ENCODE results near the gene TUBB6.

TUBB6 gene

DNA sequence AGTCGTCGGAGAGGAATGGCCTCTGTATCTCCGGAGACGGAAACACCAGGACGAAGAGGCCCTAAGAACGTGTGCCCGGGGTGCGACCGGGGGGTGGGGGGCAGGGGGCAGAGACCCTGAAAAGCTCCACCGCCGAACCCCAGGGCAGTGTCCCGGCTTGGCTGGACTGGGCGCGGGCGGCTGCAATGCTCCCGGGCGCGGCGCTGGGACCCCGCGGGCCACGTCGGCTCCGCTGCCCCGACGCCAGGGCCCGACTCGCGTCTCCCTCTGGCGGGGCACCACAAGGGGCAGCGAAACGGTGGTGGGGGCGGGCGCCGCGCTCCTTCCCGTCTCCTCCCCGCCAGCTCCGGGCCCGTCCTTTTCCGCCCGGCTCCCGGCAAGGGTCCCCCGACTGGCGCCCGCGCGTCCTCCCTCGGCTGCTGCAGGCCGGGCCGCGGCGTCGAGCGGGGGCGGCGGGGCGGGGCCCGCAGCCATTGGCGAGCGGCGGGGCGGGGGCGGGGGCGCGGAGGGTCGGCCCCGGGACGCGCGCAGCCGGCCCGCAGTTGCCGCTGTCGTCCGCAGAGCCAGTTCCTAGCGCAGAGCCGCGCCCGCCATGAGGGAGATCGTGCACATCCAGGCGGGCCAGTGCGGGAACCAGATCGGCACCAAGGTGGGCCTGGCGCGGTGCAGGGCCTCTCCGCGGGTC lies at the start of gene TUBB6:
Gene TUBB6, plus strand, starts transcription at position 541 of the 685 bp plus-strand sequence. Its CDS starts 52 bp downstream, at position 593.
- DNase-seq = no peak

DNA sequence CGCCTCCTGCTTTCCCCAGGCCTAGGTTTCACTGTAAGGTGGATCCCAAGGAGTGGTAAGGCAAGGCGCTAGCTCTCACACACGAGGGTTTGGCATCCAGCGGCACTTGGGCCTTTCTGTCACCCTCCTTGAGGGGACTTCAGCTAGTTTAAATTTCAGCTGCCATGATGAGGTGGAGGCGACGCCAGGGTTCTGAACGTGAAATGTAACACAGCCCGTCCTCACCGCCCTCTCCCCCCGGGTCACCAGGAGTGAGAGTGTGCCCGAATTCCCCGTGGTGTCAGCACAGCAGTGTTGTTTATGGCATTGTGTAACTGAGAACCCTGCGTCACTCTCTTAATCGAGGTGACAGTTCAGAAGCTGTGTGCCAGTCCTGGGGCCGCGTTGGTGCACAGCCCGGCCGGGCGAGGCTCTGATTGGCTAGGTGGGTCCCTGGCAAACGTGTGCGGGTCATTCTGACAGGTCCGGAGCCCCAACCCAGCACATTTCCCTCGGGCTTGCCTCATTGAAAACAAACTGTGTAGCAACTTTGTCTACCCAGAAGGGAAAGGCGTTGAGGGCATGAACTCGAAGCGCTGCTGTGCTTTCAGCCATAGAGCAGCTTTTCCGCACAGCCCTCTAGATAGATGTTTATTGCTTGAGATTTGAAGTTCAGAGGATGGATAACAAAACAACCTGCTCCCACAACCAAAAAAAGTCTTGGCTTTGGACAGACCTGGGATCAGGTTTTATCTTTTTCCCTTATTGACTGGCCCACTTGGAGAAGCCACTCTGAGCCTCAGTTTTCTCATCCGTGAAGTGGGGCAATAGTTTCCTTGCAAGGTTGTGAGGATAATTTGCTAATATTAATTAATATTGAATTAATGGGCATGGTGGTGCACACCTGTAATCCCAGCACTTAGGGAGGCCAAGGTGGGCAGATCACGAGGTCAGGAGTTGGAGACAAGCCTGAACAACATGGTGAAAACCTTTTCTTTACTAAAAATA lies 49.0 kb upstream of the TUBB6 start:
- DNase-seq = no peak

DNA sequence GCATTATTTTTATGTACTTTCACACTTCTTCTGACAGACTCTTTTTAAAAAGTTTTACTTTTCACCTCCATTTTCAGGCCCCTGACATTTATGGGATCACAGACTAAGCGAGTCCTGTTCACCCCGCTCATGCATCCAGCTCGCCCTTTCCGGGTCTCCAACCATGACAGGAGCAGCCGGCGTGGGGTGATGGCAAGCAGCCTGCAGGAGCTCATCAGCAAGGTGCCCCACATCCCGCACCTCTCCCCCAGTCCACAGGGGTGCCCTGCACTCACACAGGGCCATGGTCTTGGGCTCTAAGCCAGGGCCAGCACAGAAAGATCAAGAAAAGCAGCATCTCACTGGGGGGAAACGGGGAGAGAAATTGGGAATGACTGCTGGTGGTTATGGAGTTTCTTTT lies 45.3 kb upstream of the TUBB6 start:
- DNase-seq = no peak

- no peak for DNase-seq
Measured at GRCh38 chr18:12264864-12265263, 43.2 kb upstream of the TUBB6 start.

DNA sequence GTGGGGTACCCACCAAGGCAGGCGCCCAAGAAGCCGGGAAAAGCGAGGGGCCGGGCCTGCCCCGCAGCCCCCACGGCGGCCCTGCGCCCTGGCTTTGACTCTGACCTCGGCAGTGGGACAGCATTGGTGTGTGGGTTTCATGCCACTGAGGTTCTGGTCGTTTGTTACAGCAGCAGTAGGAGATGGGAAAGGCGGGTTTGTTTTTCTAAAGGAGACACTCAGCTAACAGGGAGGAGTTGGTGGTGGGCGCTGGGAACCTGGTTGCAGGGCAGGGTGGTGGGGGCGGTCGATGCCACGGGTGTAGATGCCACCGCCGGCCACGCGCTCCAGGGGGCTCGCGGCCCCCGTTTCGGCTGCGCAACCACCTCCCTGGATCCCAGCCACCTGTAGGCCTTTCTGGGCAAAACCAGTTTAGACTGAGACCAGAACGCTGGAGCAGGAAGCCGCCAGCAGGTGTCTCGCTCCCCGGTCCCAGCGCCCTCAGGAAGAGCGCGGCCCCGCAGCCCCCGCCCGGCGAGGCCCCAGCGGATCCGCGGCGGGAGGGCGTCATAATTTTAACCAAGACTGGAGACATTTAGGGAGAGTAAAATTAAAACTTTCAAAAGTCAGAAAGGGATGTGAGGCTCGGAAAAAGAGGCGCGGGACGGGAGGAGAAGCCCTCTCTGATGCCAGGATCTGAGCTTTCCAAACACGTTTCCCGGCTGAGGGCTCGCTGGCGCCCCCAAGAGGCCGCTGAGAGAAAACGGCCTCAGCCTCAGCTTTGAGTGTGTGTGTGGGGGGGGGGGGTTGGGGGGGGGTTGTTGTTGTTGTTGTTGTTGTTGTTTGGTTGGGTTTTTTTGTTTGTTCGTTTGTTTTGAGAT lies 36.4 kb upstream of the TUBB6 start:
- DNase-seq = no peak

DNA sequence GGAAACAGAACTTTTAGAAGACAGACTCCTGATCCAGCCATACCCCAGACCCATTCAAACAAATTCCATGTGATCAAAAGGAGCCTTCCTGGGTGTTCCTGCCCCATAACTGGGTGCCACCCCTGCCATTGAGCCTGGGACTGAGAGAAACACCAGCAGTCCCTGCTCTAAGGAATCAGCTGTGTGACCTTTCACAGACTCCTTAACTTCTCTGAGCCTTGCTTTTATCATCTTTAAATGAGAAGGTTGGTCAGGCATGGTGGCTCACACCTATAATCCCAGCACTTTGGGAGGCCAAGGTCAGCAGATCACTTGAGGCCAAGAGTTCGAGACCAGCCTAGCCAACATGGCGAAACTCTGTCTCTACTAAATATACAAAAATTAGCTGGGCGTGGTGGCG lies 33.2 kb upstream of the TUBB6 start:
- DNase-seq = no peak

GRCh38 chr18:12276736-12277554 lies 31.1 kb upstream of the TUBB6 start:
- DNase-seq = no peak

- DNase-seq = no peak
Measured at GRCh38 chr18:12278215-12278671, 29.8 kb upstream of the TUBB6 start.

DNA sequence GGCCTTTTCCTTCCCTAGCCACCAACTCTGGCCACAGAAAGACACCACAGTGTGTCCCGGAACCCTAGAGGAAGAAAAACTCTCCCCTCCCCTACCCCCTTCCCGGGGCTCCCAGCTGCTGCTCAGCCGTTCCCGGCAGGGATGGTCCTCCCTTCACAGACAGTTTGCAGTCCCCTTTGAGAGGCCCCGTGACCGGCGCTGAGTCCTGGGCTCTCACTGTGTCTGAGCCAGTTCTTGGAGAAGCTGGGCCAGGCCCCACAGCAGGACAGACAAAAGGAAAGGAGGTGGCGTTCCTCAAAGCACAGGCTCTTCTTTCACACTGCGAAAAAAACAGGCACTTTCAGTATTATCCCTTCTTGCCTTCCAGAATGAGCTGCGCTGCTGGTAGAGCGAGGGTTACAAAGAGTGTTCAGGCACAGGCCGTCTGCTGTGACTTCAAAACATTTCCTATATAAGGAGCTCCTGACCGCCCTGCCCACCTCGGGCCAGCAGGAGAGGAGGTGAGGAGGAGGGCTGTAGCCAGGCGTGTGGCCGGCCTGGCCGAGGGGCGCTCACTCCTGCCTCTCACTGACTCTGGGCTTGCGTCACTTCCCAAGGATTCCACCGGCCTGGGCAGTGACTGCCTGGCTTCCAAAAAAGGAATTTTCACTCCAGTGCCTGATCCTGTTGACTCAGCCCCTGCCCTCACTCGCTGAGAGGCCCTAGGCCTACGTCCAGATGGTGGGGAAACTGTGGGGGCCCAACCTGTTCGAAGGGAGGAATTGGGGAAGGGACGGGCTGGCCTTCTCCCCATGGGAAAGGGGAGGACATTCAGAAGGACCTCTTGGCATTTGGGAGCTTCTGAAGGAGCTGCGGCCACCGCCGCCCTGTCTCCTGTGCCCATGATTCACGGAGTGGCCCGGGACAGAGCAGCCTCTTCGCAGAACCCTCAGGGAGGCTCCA lies 29.0 kb upstream of the TUBB6 start:
- no peak for DNase-seq

GRCh38 chr18:12279781-12280531 lies 28.1 kb upstream of the TUBB6 start:
- DNase-seq = no peak

- DNase-seq = no peak
Measured at GRCh38 chr18:12281861-12282260, 26.2 kb upstream of the TUBB6 start.

DNA sequence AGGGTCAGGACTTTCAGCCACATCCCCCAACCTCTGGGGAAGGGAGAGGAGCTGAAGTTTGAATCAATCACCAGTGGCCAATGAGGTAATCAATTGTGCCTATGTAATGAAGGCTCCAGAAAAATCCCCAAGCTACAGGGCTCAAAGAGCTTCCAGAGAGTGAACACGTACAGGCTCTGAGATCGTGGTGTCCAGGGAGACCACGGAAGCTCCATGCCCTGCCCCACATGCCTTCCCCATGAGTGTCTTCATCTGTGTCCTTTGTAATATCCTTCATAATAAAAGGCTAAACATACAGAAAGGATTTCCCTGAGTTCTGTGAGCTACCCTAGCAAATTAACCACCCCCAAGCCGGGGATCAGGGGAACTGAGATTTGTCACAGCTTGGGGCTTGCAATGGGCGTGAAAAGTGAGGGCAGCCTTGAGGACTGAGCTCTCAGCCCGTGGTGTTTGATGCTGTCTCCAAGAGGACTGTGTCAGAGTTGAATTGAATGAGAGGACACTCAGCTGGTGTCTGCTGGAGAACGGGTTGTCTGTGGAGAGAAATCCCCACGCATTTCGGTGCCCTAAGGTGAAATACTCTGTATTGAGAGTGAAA lies 25.5 kb upstream of the TUBB6 start:
- DNase-seq = no peak

- DNase-seq = no peak
Measured at GRCh38 chr18:12283256-12283655, 24.8 kb upstream of the TUBB6 start.

- no peak for DNase-seq
Measured at GRCh38 chr18:12283666-12284065, 24.4 kb upstream of the TUBB6 start.

DNA sequence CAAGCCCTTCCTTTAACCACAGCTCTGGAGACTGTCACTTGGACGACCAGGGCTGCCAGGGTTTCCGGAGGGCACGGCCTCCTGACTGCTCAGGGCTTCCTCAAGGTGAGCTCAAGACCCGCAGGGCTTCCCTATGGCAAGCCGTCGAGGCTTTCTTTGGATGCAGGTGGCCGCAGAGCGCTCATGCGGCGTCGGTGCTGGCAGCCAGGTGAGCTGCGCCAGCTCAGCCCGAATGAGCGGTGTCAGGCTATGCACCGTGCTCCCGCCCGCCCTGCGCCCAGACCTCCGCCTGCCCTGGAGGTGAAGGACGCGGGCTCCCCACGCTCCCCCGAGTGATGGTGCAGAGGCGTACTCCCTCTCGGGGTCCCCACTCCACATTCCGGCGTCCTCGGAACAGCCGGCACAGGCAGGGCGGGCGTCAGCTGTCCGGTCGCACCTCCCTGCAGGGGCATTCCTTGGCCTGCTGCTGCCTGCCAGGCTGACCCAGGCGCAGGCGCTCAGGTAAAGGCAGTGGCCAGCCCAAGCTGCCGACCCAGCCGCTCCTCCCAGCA lies 20.8 kb upstream of the TUBB6 start:
- no peak for DNase-seq

- DNase-seq = no peak
Measured at GRCh38 chr18:12287684-12288402, 20.2 kb upstream of the TUBB6 start.

DNA sequence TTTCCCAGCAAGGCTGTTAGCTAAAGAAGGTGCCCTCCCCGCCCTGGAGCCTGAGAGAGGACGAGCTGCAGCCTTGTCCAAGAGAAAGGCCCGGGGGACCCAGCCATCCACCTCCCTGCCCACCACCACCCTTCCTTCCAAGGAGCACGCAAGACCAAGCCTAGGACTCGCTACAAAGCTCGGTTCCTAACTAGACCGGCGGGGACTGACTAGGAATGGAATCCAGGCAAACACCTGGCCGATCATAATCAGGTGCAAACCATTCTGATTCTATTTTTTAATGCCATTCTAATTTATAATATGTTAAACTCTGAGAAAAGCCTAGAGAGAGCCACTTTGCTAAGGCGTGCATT lies 19.7 kb upstream of the TUBB6 start:
- DNase-seq = no peak

DNA sequence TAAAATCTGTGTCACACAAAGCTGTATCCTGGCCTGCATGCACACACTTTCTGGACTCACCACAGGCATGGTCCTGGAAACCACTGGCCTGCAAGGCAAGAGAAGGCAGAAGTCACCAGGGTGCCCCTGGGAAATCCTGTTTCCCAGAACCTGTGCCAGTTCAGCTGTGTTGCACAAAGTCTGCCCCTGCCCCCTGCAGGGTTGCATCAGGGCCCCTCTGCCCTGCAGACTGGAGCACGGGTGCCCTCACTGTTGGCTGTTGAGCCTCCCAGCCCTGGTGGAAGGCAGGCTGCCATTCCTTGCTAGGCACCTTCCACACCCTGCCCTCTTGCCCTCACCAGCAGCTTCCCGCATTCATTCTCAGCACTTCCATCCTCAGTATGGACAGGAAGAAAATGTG lies 18.0 kb upstream of the TUBB6 start:
- DNase-seq = no peak

DNA sequence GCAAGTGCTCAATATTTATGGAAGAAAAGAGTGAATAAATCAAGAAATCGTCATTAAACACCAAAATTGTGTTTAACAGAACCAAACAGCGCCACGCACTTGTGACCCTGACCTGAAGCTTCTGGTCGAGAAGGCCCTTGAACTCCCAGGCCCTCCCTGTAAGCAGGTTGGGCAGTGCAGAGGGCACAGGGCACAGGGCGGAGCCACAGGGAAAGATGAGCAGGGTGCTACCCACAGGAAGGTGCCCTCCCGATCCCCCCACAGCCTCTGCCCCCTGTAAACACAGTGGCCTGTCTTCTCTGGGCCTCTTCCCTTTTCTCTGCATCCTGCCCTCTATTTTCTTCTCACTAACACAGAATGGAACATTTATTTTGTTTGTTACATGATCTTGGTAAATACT lies 16.9 kb upstream of the TUBB6 start:
- DNase-seq = no peak

Data from NK-92 treated with Interleukin-12 subunit alpha and Interleukin-12 subunit beta, amount 100 ng/mL, for 24 hours (cell line).